HUES6 (cell line): ENCODE measurements around the gene KCNB1.

Experiments
- H3K27ac ChIP-seq: 2 replicates; pipeline ENCODE4 v1.7.0; 2013; ENCODE audit warnings: low read depth, mild to moderate bottlenecking, low read length, inconsistent platforms
- H3K27me3 ChIP-seq: 2 replicates; pipeline ENCODE4 v1.6.1; 2013; ENCODE audit warnings: low read length; ENCODE audit not compliant: control insufficient read depth, insufficient read depth
- H3K36me3 ChIP-seq: 2 replicates; pipeline ENCODE4 v1.6.1; 2013; ENCODE audit warnings: low read length; ENCODE audit not compliant: control insufficient read depth, insufficient read depth
- H3K4me1 ChIP-seq: 2 replicates; pipeline ENCODE4 v1.6.1; 2013; ENCODE audit warnings: low read length; ENCODE audit not compliant: control insufficient read depth, insufficient read depth
- H3K4me3 ChIP-seq: 2 replicates; pipeline ENCODE4 v1.5.1; 2013; ENCODE audit warnings: low read depth, low read length
- H3K9ac ChIP-seq: one replicate; pipeline ENCODE4 v1.6.1; 2013; ENCODE audit warnings: mild to moderate bottlenecking, low read length
- H3K9me3 ChIP-seq: 2 replicates; pipeline ENCODE4 v1.6.1; 2013; ENCODE audit warnings: low read depth, low read length; ENCODE audit not compliant: control insufficient read depth, insufficient read depth

The KCNB1 gene

DNA sequence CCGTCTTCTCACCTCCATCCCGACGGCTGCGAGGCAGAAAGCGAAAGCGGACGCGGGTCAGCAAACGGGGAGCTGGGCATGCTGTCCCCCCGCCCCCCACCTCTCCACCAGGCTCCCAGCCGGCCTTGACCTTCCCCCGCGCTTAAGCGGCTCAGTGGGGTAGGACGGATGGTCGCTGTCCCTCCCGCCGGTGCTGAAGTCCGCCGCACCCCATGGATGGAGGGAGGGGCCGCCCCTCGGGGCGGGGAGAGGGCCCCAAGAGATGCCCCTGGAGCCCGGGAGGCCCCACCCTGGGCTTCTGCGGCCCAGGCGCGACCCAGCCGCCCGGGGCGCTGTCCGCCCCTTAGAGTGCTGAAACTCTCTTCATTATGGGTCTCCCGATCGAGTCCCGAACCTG lies at the start of gene KCNB1:
KCNB1 (minus strand) TSS at position 48 of the 397 bp plus-strand sequence. CDS start 188 bp downstream, outside the sequence.
- Histone ChIP-seq H3K27ac (no peak within 1 kb of the TSS), H3K9me3 (no peaks in the 10 kb centered on the region), H3K4me3 (peak within 1 kb of the TSS; percentile 78), H3K4me1 (no peaks in the 10 kb centered on the region), H3K36me3 (no peaks in the 10 kb centered on the region), H3K27me3 (peaks cover 44% of the 10 kb centered on the region), H3K9ac (no peak within 1 kb of the TSS)

GRCh38 chr20:49529470-49529869 lies 47.0 kb upstream of the KCNB1 start:
- H3K27ac ChIP-seq = no peak overlapping the region
- H3K36me3 ChIP-seq = peaks cover 4% of the 10 kb centered on the region; the same call in 1 of the 2 replicates
- H3K9me3 ChIP-seq = peaks cover 5% of the 10 kb centered on the region
- H3K27me3 ChIP-seq = no peaks in the 10 kb centered on the region
- H3K9ac ChIP-seq = no peak overlapping the region
- no peak overlapping the region for H3K4me3 ChIP-seq
- H3K4me1 ChIP-seq = no peaks in the 10 kb centered on the region

DNA sequence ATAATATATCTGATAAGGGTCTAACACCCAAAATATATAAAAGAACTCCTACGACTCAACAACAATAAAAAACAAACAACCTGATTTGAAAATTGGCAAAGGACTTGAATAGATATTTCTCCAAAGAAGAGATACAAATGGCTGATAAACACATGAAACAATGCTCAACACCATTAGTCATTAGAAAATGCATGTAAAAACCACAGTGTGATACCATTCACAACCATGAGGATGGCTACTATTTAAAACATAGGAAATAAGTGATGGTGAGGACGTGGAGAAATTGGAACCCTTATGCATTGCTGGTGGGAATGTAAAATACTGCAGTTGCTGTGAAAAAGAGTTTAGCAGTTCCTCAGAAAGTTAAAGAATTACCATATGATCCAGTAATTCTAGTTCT lies 44.1 kb upstream of the KCNB1 start:
- Histone ChIP-seq H3K9ac (no peak overlapping the region), H3K9me3 (peaks cover 5% of the 10 kb centered on the region), H3K4me1 (no peaks in the 10 kb centered on the region), H3K4me3 (no peak overlapping the region), H3K27ac (no peak overlapping the region), H3K27me3 (no peaks in the 10 kb centered on the region), H3K36me3 (peaks cover 9% of the 10 kb centered on the region)

DNA sequence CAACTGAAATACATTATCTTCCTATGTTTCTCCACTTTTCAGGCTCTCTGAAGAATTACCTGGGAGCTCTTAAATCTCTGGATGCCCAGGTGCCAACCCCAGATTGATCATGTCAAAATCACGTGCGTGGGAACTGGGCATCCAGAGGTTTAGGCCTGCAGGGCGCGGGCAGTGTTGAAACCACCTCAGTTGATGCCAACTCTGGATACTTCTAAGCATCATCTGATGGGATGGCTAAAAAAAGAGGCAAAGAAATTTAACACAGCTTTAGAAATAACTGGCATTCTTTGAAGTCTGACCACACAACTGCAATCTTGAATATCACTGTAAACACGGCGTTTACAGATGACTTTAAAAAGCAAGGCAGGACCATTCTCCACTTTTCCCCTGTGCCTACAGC lies 43.6 kb upstream of the KCNB1 start:
- Histone ChIP-seq H3K36me3 (peaks cover 9% of the 10 kb centered on the region), H3K27ac (no peak overlapping the region), H3K9me3 (peaks cover 5% of the 10 kb centered on the region), H3K4me1 (no peaks in the 10 kb centered on the region), H3K9ac (no peak overlapping the region), H3K4me3 (no peak overlapping the region), H3K27me3 (no peaks in the 10 kb centered on the region)

DNA sequence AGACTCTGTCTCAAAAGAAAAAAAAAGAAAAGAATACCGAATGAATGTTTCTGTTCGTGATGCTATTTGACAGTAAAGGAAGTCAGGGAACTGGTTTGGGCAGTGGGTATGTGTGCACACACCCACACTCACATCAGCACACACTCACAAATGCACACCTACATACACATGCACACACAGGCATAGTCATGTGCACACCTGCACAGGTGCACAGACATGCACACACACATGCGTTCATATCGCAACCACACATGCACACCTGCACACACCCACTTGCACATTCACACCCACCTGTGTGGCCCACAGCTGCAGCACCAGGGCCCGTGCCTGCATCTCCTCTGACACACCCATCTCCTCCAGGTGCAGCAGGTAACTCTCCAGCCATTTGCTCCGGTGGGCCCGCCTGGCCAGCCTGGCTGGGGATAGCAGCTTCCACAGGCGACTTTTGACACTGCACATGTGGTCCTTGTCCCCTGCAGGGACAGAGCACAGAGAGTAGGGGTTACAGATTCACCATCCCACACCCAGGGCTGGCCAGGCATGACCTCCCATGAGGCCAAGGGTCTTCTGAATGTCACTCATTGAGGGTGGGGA lies 41.4 kb upstream of the KCNB1 start:
- Histone ChIP-seq H3K9ac (no peak overlapping the region), H3K36me3 (peaks cover 9% of the 10 kb centered on the region), H3K27ac (no peak overlapping the region), H3K27me3 (no peaks in the 10 kb centered on the region), H3K4me3 (no peak overlapping the region), H3K4me1 (no peaks in the 10 kb centered on the region), H3K9me3 (peaks cover 5% of the 10 kb centered on the region)

DNA sequence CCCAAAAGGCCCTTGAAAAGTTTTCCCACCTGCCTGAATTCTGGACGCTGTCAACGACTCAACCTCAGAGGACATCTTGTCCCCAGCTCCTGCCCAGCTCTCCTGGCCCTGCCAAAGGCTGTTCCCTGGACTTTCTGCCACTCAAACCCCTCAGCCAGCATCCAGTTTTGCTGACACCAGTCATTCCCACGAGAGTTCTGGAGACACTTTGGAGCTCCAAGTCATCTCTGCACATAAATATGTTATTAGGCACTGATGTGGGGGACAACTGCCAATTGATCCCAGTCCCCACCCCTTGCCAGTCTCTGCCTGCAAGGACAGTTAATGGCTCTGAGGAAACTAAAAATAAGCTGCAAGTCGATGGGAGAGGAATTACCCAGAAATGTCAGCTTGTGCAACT lies 38.9 kb upstream of the KCNB1 start:
- no peak overlapping the region for H3K4me3 ChIP-seq
- H3K4me1 ChIP-seq = no peaks in the 10 kb centered on the region
- H3K9ac ChIP-seq = no peak overlapping the region
- no peaks in the 10 kb centered on the region for H3K27me3 ChIP-seq
- peaks cover 5% of the 10 kb centered on the region for H3K9me3 ChIP-seq
- H3K27ac ChIP-seq = no peak overlapping the region
- peaks cover 9% of the 10 kb centered on the region for H3K36me3 ChIP-seq

DNA sequence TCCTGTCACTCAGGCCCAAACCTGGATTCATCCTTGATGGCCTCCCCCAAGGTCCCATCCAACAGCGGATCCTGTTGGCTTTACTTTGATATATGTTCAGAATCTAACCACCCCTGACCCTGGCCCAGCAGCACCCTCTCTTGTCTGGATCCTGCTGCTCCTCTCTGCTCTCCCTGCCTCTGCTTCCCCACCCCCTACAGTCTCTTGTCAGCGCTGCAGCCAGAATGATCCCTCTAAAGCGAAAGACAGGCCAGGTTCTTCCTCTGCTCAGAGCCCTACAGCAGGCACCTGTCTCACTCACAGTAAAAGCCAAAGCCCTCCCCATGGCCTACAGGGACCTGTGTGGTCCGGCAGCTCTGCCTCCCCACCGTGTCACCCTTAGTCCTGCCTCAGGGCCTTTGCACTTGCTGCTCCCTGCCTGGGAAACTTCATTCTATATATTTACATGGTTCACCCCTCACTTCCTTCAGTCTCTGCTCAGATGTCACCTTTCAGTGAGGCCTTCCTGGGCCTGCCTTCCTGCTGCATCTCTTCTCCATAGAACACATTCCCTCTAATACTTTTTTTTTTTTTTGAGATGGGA lies 37.4 kb upstream of the KCNB1 start:
- H3K9me3 ChIP-seq = peaks cover 3% of the 10 kb centered on the region
- no peaks in the 10 kb centered on the region for H3K27me3 ChIP-seq
- H3K4me3 ChIP-seq = no peak overlapping the region
- no peak overlapping the region for H3K27ac ChIP-seq
- H3K4me1 ChIP-seq = no peaks in the 10 kb centered on the region
- H3K9ac ChIP-seq = no peak overlapping the region
- H3K36me3 ChIP-seq = peaks cover 6% of the 10 kb centered on the region

- peaks cover 5% of the 10 kb centered on the region for H3K36me3 ChIP-seq
- H3K27me3 ChIP-seq = no peaks in the 10 kb centered on the region
- no peak overlapping the region for H3K4me3 ChIP-seq
- H3K9ac ChIP-seq = no peak overlapping the region
- no peaks in the 10 kb centered on the region for H3K4me1 ChIP-seq
- no peak overlapping the region for H3K27ac ChIP-seq
- H3K9me3 ChIP-seq = no peaks in the 10 kb centered on the region
Observed at GRCh38 chr20:49519212-49519712, 36.8 kb upstream of the KCNB1 start.

- Histone ChIP-seq H3K9me3 (no peaks in the 10 kb centered on the region), H3K4me3 (no peak overlapping the region), H3K36me3 (no peaks in the 10 kb centered on the region), H3K27ac (no peak overlapping the region), H3K4me1 (no peaks in the 10 kb centered on the region), H3K9ac (no peak overlapping the region), H3K27me3 (no peaks in the 10 kb centered on the region)
Observed at GRCh38 chr20:49518576-49518975, 36.1 kb upstream of the KCNB1 start.

DNA sequence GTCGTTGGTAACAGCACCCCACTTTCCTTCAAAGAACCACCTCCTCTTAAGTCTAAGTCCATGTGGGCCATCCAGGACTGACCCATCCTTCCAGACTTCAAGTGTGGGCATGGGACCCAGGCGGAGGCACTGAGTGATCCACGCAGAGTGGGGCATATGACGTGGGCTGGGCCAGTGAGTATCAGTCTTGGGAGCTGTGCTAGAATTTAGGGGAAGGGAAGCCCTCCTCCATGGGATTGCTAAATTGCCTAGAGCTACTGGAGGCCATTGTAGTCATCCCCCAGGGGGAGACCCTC lies 35.3 kb upstream of the KCNB1 start:
- Histone ChIP-seq H3K27ac (no peak overlapping the region), H3K9me3 (no peaks in the 10 kb centered on the region), H3K36me3 (no peaks in the 10 kb centered on the region), H3K27me3 (no peaks in the 10 kb centered on the region), H3K4me1 (no peaks in the 10 kb centered on the region), H3K4me3 (no peak overlapping the region), H3K9ac (no peak overlapping the region)

- no peaks in the 10 kb centered on the region for H3K9me3 ChIP-seq
- H3K9ac ChIP-seq = no peak overlapping the region
- peaks cover under 1% of the 10 kb centered on the region; the same call in 1 of the 2 replicates for H3K36me3 ChIP-seq
- no peak overlapping the region for H3K4me3 ChIP-seq
- H3K27me3 ChIP-seq = no peaks in the 10 kb centered on the region
- no peaks in the 10 kb centered on the region for H3K4me1 ChIP-seq
- no peak overlapping the region for H3K27ac ChIP-seq
Observed at GRCh38 chr20:49516916-49517804, 34.7 kb upstream of the KCNB1 start.
